K562 (cell line): ENCODE data around the gene WIF1. TPM values are rescaled to one million over a fixed set of nuclear protein-coding genes. Genes with fewer than 3 reads are reported as not detected.

ENCODE experiments used
- ATAC-seq: fragments of 200-7000 bp; cut with Tn5 transposase; 3 replicates; pipeline ENCODE4 v1.9.1; 2020; ENCODE audit warnings: moderate library complexity
- BruUV-seq: library from RNA; stranded (reverse); fragments of 400-500 nt; replicated peaks from 2 replicates; lab custom pipeline; 2021; lab: Mats Ljungman, UMichigan
- CTCF ChIA-PET: fragments of 300-600 bp; formaldehyde crosslinking; extraction: SDS; loops from one replicate; lab custom pipeline; 2021; ENCODE audit warnings: low intra/inter-chr PET ratio; lab: Yijun Ruan, JAX
- POLR2A ChIA-PET: fragments of 300-600, 350-650 bp; sonication (Branson Sonifier 250); formaldehyde crosslinking; extraction: SDS; loops from one replicate; lab custom pipeline; 2021; ENCODE audit warnings: antibody characterized with exemption, inconsistent platforms; lab: Yijun Ruan, JAX
- DNase-seq, 4 experiments: peaks; one replicate each; pipeline versions ENCODE4 v3.0.0 to v3.0.0-alpha.2; 2011 to 2018; ENCODE audit warnings: low spot score in 3 of 4, mixed read lengths in 3 of 4; ENCODE audit errors: extremely low read depth in 1 of 4
- FAIRE-seq: peaks from 2 replicates; lab custom pipeline; 2011; peaks lifted over from hg19 to GRCh38; lab: Jason Lieb, UNC
- H2AFZ ChIP-seq: 2 replicates; pipeline ENCODE4 v1.6.0; 2011; ENCODE audit warnings: low read depth, low read length, control low read depth, inconsistent platforms
- H3K27ac ChIP-seq: fragments of 200-600 bp; 3 replicates; pipeline ENCODE4 v1.8.0; 2011; ENCODE audit warnings: low read depth, mild to moderate bottlenecking, control low read depth, inconsistent platforms, low read length, moderate library complexity, mixed read lengths; ENCODE audit errors: extremely low read depth
- H3K27me3 ChIP-seq, 2 experiments: fragments of 300-600 bp in 1 of 2; 2 replicates in 1 of 2; 3 replicates in 1 of 2; pipeline versions ENCODE4 v1.6.0 to v1.8.0; 2011; ENCODE audit warnings: inconsistent platforms in 2 of 2, low read length in 2 of 2, mild to moderate bottlenecking in 1 of 2, mixed read lengths in 1 of 2, moderate library complexity in 1 of 2; ENCODE audit not compliant: control insufficient read depth in 2 of 2, insufficient read depth in 2 of 2
- H3K36me3 ChIP-seq: fragments of 300-600 bp; 3 replicates; pipeline ENCODE4 v1.8.0; 2011; ENCODE audit warnings: mild to moderate bottlenecking, low read length, inconsistent platforms; ENCODE audit not compliant: control insufficient read depth, insufficient read depth
- H3K4me1 ChIP-seq, 2 experiments: fragments of 200-600 bp in 1 of 2; replicated peaks in 1 of 2; 2 replicates in 1 of 2; 3 replicates in 1 of 2; pipeline versions ENCODE4 v1.5.1 to v1.8.0; 2011; ENCODE audit warnings: inconsistent platforms in 2 of 2, low read length in 2 of 2, mild to moderate bottlenecking in 1 of 2, mixed read lengths in 1 of 2, moderate library complexity in 1 of 2; ENCODE audit not compliant: control insufficient read depth in 2 of 2, insufficient read depth in 2 of 2
- H3K4me2 ChIP-seq: 2 replicates; pipeline ENCODE4 v1.6.1; 2011; ENCODE audit warnings: low read length, control low read depth, inconsistent platforms, mixed read lengths; ENCODE audit not compliant: insufficient read depth
- H3K4me3 ChIP-seq: fragments of 200-600 bp; sonication (generic), shearing (Covaris generic); 2 replicates; pipeline ENCODE4 v1.5.1; 2016; ENCODE audit warnings: control low read depth, inconsistent platforms
- H3K79me2 ChIP-seq: fragments of 200-600 bp; 3 replicates; pipeline ENCODE4 v1.8.0; 2011; ENCODE audit warnings: low read length, inconsistent platforms; ENCODE audit not compliant: control insufficient read depth, insufficient read depth
- H3K9ac ChIP-seq, 2 experiments: 2 replicates each; pipeline versions ENCODE4 v1.6.0 to v1.6.1; 2011; ENCODE audit warnings: low read depth in 2 of 2, low read length in 2 of 2, control low read depth in 1 of 2, inconsistent platforms in 1 of 2, mild to moderate bottlenecking in 1 of 2, mixed read lengths in 1 of 2; ENCODE audit not compliant: insufficient read depth in 1 of 2
- H3K9me1 ChIP-seq: one replicate; pipeline ENCODE4 v1.6.0; 2011; ENCODE audit warnings: inconsistent platforms, mild to moderate bottlenecking, low read length, moderate library complexity; ENCODE audit not compliant: control insufficient read depth, insufficient read depth
- H3K9me3 ChIP-seq: replicated peaks from 2 replicates; pipeline ENCODE4 v1.5.1; 2011; ENCODE audit warnings: low read depth, low read length, inconsistent platforms; ENCODE audit not compliant: control insufficient read depth, insufficient read depth
- H4K20me1 ChIP-seq: replicated peaks from 2 replicates; pipeline ENCODE4 v1.6.1; 2011; ENCODE audit warnings: low read length, inconsistent platforms, mixed read lengths; ENCODE audit not compliant: control insufficient read depth, insufficient read depth
- CBFA2T2 ChIP-seq: fragments of 450-650 bp; conservative IDR thresholded peaks from 2 replicates; pipeline ENCODE4 v1.6.1; 2017; ENCODE audit warnings: mild to moderate bottlenecking
- CTBP1 ChIP-seq: fragments of 450-650 bp; IDR thresholded peaks from 2 replicates; pipeline ENCODE4 v1.6.1; 2016; ENCODE audit warnings: borderline replicate concordance
- DNMT1 ChIP-seq: fragments of 450-650 bp; IDR thresholded peaks from 2 replicates; pipeline ENCODE4 v1.6.1; 2016; ENCODE audit warnings: antibody characterized with exemption, mild to moderate bottlenecking
- PHB2 ChIP-seq: fragments of 450-650 bp; IDR thresholded peaks from 2 replicates; pipeline ENCODE4 v1.6.1; 2017; ENCODE audit warnings: low read depth
- SRSF1 ChIP-seq: fragments of 200-400 bp; formaldehyde crosslinking; IDR thresholded peaks from 2 replicates; pipeline ENCODE4 v1.6.1; 2017; ENCODE audit warnings: mild to moderate bottlenecking, low read depth, low read length, moderate library complexity
- ZC3H11A ChIP-seq: IDR thresholded peaks from 2 replicates; pipeline ENCODE4 v1.6.1; 2012; ENCODE audit warnings: low read depth, low read length, improper control_type of control experiment
- ZNF347 ChIP-seq: fragments of 450-650 bp; formaldehyde crosslinking; IDR thresholded peaks from 2 replicates; pipeline ENCODE4 v1.4.0; 2020; ENCODE audit warnings: low read depth, mild to moderate bottlenecking, moderate library complexity
- WGBS: fragments of 100-300 bp; shearing (Covaris generic); methylation state at CpG from one replicate; pipeline ENCODE4 v1.1.6; 2016; ENCODE audit warnings: low coverage, mixed read lengths; ENCODE audit not compliant: insufficient coverage; ENCODE audit errors: missing lambda C conversion rate; 5-methylcytosine and 5-hydroxymethylcytosine counted together
- in situ Hi-C: fragments of 300-500 bp; cut with MboI; formaldehyde crosslinking; loops from 4 replicates; pipeline ENCODE4 v1.15.0; 2018; ENCODE audit warnings: inconsistent platforms, mixed read lengths
- intact Hi-C: fragments of 100-400 bp; cut with micrococcal nuclease; formaldehyde crosslinking; loops from 2 replicates; pipeline ENCODE4 v1.14.2; 2022
- polyA plus RNA-seq, 8 experiments: library from polyadenylated mRNA; depleted of rRNA in 4 of 8; stranded (reverse) in 5 of 8; unstranded in 3 of 8; fragments of >200 nt; fragmentation: Nextera tagmentation in 2 of 8; fragmentation: Illumina TruSeq in 1 of 8; extraction: Ambion mirVana in 2 of 8; extraction: Trizol in 1 of 8; gene quantifications; 2 replicates each; pipeline versions ENCODE4 v1.2.1 to v1.2.3, GENCODE V29; 2011 to 2014; ENCODE audit warnings: inconsistent platforms in 1 of 8, missing spikeins in 1 of 8
- total RNA-seq, 7 experiments: library from RNA; depleted of rRNA in 6 of 7; stranded (reverse); fragments of >200 nt in 6 of 7; fragmentation: Illumina TruSeq in 2 of 7; extraction: Trizol in 2 of 7; gene quantifications; 2 replicates each; pipeline versions ENCODE4 v1.2.1 to v1.2.3, GENCODE V29; 2011 to 2021; ENCODE audit warnings: low replicate concordance in 1 of 7
- TF ChIP-seq, protein P1 (sequence below), 2 experiments: fragments of 450-650 bp; IDR thresholded peaks; 2 replicates each; pipeline ENCODE4 v1.6.1; 2016
- TF ChIP-seq, protein P2 (sequence below): fragments of 450-650 bp; IDR thresholded peaks from 2 replicates; pipeline ENCODE4 v1.6.1; 2016; ENCODE audit warnings: low read depth

WIF1 gene
- total and polyA plus RNA-seq, 9 of the 15 experiments (the other 6 are each of a cell fraction or from before 2014, with no cell fraction given) = not detected

DNA sequence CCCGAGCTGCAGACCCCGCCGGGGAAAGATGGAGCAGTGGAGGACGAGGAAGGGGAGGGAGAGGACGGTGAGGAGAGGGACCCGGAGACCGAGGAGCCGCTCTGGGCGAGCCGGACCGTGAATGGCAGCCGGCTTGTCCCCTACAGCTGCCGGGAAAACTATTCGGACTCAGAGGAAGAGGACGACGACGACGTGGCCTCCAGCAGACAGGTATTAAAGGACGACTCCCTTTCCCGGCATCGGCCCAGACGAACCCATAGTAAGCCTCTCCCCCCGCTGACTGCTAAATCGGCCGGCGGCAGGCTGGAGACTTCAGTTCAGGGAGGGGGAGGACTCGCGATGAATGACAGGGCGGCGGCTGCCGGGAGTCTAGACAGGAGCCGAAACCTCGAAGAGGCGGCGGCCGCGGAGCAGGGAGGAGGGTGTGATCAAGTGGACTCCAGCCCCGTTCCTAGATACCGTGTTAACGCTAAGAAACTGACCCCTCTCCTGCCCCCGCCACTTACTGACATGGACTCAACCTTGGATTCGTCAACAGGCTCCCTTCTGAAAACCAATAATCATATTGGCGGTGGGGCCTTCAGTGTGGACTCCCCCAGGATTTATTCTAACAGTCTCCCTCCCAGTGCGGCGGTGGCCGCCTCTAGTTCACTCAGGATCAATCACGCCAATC is 49.2 kb upstream of the WIF1 start (continued):
- TF ChIP-seq, protein P1, sequence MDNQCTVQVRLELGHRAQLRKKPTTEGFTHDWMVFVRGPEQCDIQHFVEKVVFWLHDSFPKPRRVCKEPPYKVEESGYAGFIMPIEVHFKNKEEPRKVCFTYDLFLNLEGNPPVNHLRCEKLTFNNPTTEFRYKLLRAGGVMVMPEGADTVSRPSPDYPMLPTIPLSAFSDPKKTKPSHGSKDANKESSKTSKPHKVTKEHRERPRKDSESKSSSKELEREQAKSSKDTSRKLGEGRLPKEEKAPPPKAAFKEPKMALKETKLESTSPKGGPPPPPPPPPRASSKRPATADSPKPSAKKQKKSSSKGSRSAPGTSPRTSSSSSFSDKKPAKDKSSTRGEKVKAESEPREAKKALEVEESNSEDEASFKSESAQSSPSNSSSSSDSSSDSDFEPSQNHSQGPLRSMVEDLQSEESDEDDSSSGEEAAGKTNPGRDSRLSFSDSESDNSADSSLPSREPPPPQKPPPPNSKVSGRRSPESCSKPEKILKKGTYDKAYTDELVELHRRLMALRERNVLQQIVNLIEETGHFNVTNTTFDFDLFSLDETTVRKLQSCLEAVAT (IDR thresholded peaks at IDR 0.05) = 0 out of 4 replicates have a peak, but pooled peaks of 1 of the 2 experiments have one; percentile 32
- TF ChIP-seq CTBP1 (0 out of 2 replicates have a peak, but pooled peaks have one; percentile 37), PHB2 (no peak)

DNA sequence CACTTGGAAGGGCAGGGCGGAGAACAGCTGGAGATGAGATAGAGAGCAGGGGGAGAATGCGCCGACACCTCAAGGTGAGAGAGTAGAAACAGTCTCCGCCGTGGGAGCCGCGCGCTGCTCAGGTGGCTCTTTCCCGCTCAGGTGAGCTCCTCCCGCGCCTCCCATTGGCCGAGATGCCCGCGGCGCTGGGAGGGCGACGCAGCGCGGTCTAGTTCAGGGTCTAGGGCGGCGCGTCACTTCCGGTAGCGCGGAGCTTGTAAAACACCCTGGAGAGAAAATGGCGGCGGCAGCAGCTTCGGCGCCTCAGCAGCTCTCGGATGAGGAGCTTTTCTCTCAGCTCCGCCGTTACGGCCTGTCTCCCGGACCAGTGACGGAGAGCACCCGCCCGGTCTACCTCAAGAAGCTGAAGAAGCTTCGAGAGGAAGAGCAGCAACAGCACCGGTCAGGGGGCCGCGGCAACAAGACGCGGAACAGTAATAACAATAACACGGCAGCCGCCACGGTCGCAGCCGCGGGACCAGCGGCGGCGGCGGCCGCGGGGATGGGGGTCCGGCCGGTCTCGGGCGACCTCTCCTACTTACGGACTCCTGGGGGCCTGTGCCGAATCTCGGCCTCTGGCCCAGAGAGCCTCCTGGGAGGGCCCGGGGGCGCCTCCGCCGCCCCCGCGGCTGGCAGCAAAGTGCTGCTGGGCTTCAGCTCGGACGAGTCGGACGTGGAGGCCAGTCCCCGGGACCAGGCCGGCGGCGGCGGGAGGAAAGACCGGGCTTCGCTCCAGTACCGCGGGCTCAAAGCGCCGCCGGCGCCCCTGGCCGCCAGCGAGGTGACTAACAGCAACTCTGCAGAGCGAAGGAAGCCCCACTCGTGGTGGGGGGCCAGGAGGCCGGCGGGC is 48.5 kb upstream of the WIF1 start, which contains the start of gene LEMD3:
Gene LEMD3 (plus strand): TSS at position 264 of the 889 bp plus-strand sequence. CDS start 14 bp downstream, at position 278.
- in situ Hi-C loops = no loop called here
- Histone ChIP-seq H4K20me1 (peaks cover 27% of the 10 kb centered on the region), H3K27ac (peak within 1 kb of the TSS; percentile 87), H3K9me1 (no peaks in the 10 kb centered on the region), H3K27me3 (no peaks in the 10 kb centered on the region; a peak in 1 of 5 replicates), H3K4me3 (peak within 1 kb of the TSS; percentile 92), H3K36me3 (peaks cover 17% of the 10 kb centered on the region), H3K4me2 (peak within 1 kb of the TSS; percentile 94), H3K79me2 (peaks cover 61% of the 10 kb centered on the region), H3K4me1 (peaks cover 15 to 22% of the 10 kb centered on the region in 2 experiments; a peak in 4 of 5 replicates), H3K9me3 (no peaks in the 10 kb centered on the region), H2AFZ (peak within 1 kb of the TSS; percentile 98), H3K9ac (peak within 1 kb of the TSS; percentile 86 to 99)
- ChIA-PET POLR2A (interaction anchor here (0.8 to 2.2 kb wide), 8 partner anchors 9 to 40 kb away, joined by 3 to 19 read pairs (median 5); no protein-coding TSS in a partner anchor), CTCF (no interaction called here)
- DNase-seq = peak; percentile 92 to 96 (median 93)
- FAIRE-seq = peak; percentile 60
- intact Hi-C loops = loop anchor here (5.0 kb wide), 1 partner anchor 63 kb away; no protein-coding TSS in a partner anchor
- under 1% methylated on average over 66 of the region's 91 CpGs for WGBS
- BruUV-seq = no TSS peak
- peak; percentile 90 for ATAC-seq
- peak; percentile 95 for TF ChIP-seq CTBP1
- TF ChIP-seq ZNF347 (CRISPR knock-in tag) = no peak
- TF ChIP-seq CBFA2T2 = no peak
- no peak for TF ChIP-seq DNMT1
- TF ChIP-seq, protein P2, sequence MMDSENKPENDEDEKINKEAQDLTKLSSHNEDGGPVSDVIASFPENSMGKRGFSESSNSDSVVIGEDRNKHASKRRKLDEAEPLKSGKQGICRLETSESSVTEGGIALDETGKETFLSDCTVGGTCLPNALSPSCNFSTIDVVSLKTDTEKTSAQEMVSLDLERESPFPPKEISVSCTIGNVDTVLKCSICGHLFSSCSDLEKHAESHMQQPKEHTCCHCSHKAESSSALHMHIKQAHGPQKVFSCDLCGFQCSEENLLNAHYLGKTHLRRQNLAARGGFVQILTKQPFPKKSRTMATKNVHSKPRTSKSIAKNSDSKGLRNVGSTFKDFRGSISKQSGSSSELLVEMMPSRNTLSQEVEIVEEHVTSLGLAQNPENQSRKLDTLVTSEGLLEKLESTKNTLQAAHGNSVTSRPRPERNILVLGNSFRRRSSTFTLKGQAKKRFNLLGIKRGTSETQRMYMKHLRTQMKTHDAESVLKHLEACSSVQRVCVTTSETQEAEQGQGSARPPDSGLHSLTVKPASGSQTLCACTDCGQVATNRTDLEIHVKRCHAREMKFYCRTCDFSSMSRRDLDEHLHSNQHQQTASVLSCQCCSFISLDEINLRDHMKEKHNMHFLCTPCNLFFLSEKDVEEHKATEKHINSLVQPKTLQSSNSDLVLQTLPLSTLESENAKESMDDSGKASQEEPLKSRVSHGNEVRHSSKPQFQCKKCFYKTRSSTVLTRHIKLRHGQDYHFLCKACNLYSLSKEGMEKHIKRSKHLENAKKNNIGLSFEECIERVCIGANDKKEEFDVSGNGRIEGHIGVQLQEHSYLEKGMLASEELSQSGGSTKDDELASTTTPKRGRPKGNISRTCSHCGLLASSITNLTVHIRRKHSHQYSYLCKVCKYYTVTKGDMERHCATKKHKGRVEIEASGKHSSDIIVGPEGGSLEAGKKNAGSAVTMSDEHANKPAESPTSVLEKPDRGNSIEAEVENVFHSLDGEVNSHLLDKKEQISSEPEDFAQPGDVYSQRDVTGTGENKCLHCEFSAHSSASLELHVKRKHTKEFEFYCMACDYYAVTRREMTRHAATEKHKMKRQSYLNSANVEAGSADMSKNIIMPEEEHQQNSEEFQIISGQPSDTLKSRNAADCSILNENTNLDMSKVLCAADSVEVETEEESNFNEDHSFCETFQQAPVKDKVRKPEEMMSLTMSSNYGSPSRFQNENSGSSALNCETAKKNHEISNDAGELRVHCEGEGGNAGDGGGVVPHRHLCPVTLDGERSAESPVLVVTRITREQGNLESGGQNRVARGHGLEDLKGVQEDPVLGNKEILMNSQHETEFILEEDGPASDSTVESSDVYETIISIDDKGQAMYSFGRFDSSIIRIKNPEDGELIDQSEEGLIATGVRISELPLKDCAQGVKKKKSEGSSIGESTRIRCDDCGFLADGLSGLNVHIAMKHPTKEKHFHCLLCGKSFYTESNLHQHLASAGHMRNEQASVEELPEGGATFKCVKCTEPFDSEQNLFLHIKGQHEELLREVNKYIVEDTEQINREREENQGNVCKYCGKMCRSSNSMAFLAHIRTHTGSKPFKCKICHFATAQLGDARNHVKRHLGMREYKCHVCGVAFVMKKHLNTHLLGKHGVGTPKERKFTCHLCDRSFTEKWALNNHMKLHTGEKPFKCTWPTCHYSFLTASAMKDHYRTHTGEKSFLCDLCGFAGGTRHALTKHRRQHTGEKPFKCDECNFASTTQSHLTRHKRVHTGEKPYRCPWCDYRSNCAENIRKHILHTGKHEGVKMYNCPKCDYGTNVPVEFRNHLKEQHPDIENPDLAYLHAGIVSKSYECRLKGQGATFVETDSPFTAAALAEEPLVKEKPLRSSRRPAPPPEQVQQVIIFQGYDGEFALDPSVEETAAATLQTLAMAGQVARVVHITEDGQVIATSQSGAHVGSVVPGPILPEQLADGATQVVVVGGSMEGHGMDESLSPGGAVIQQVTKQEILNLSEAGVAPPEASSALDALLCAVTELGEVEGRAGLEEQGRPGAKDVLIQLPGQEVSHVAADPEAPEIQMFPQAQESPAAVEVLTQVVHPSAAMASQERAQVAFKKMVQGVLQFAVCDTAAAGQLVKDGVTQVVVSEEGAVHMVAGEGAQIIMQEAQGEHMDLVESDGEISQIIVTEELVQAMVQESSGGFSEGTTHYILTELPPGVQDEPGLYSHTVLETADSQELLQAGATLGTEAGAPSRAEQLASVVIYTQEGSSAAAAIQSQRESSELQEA = no peak
- no peak for TF ChIP-seq SRSF1
- no peak for TF ChIP-seq ZC3H11A
